T-helper 2 cell treated with Interferon-gamma antibody and Interleukin-4, amounts not matched to agents 100 ng/mL and 5 ng/mL, for 36 hours (primary cell): ENCODE data around the gene PDPK1. TPM values are rescaled to one million over a fixed set of nuclear protein-coding genes. Genes with fewer than 3 reads are reported as not detected.

Experiments used
- intact Hi-C: fragments of 100-400 bp; cut with micrococcal nuclease; formaldehyde crosslinking; loops from one replicate; pipeline ENCODE4 v1.15.1; 2023
- total RNA-seq: library from RNA; stranded (reverse); gene quantifications from 2 replicates; pipeline ENCODE4 v1.2.3, GENCODE V29; 2022

PDPK1 gene
- 46.5 and 47.1 TPM in 2 replicates for total RNA-seq

- intact Hi-C loops: no loop called here
These were observed at the start of gene PDPK1 for GRCh38 chr16:2537451-2538379. PDPK1 (plus strand) TSS chr16:2538021; CDS start chr16:2538113, 92 bp downstream.

GRCh38 chr16:2489581-2489980 is 48.2 kb upstream of the PDPK1 start:
- intact Hi-C loops: no loop called here

- intact Hi-C loops: no loop called here
These were observed 47.4 kb upstream of the PDPK1 start for GRCh38 chr16:2490190-2491105.

DNA sequence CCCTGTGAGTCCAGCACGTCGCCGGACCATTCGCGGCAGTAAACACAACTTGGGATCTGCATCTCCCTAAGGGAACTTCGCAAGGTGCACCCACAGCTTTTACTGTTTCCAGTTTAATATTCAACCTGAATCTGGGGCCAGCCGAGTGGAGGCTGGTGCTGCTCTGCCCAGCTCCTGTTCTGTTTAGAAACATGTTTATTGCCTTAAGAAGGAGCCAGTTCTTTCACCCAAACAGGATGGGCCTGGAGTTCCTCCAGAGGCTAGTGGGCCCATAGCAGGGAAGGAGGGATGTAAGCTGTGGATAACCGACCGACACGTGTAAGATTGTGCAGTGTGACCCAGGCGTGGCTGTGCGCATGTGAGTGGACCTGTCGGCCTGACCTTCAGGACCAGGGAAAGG is 45.5 kb upstream of the PDPK1 start:
- intact Hi-C loops: no loop called here

- intact Hi-C loops: no loop called here
These were observed 44.2 kb upstream of the PDPK1 start for GRCh38 chr16:2493605-2494004.

DNA sequence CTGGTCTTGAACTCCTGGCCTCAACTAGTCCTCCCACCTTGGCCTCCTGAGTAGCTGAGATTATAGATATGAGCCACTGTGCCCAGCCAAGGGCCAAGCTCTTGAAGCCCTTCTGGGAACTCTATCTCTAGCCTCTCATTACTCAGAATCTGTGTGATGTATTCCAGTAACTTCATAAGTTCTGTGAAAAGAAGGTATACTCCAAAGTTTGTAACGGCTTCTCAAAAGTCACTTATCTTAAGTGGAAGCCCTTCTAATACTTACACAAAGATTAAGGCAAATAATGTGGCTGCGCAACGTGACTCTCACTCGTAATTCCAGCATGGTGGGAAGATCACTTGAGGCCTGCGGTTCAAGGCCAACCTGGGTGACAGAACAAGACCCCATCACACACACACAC is 43.2 kb upstream of the PDPK1 start:
- intact Hi-C loops: no loop called here

GRCh38 chr16:2495041-2495440 is 42.8 kb upstream of the PDPK1 start:
- intact Hi-C loops: no loop called here

- intact Hi-C loops: no loop called here
These were observed 41.4 kb upstream of the PDPK1 start for GRCh38 chr16:2496223-2497115.

GRCh38 chr16:2497116-2497630 is 40.6 kb upstream of the PDPK1 start:
- intact Hi-C loops: no loop called here

DNA sequence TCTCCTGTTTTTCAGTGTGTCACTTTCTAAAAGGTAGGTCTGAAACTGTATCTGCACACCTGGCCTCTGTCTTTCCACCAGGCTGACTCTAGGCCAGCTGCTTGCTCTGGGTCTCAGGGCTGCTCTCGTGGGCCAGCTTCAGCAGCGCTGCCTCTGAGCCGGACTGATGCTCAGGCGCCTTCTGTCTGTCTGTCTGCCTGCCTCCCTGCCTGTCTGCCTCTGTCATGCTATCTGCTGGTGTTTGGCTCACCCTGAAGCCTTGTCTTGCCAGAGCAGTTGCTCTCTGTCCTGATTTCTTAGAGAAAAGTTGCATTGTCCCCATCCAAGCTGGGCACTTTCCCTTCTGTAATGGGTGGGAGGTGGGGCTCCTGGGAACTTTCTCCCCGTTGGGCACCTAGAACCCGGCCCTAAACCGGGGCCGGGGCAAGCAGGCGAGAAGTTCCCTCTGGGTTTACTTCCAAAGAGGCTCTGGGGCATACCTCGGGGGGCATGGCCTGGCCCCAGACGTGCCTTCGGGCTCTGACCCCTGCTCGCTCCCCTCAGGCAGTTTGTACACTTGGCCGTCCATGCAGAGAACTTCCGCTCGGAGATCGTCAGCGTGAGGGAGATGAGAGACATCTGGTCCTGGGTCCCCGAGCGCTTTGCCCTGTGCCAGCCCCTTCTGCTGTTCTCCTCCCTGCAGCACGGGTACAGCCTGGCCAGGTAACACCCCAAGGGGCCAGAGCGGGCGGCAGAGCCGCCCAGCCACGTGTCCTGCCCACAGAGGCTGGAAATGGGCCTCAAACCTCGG is 39.9 kb upstream of the PDPK1 start:
- intact Hi-C loops: no loop called here

GRCh38 chr16:2498531-2499253 is 39.1 kb upstream of the PDPK1 start:
- intact Hi-C loops: no loop called here

- intact Hi-C loops: no loop called here
These were observed 38.4 kb upstream of the PDPK1 start for GRCh38 chr16:2499454-2499853.

GRCh38 chr16:2499890-2500429 is 37.9 kb upstream of the PDPK1 start:
- intact Hi-C loops: loop anchor here (2.0 kb wide), 2 partner anchors 159 to 305 kb away; partner anchors contain the start of gene ABCA3

- intact Hi-C loops: loop anchor here (2.0 kb wide), 2 partner anchors 160 to 306 kb away; partner anchors contain the start of gene ABCA3
These were observed 37.3 kb upstream of the PDPK1 start for GRCh38 chr16:2500430-2500917.

DNA sequence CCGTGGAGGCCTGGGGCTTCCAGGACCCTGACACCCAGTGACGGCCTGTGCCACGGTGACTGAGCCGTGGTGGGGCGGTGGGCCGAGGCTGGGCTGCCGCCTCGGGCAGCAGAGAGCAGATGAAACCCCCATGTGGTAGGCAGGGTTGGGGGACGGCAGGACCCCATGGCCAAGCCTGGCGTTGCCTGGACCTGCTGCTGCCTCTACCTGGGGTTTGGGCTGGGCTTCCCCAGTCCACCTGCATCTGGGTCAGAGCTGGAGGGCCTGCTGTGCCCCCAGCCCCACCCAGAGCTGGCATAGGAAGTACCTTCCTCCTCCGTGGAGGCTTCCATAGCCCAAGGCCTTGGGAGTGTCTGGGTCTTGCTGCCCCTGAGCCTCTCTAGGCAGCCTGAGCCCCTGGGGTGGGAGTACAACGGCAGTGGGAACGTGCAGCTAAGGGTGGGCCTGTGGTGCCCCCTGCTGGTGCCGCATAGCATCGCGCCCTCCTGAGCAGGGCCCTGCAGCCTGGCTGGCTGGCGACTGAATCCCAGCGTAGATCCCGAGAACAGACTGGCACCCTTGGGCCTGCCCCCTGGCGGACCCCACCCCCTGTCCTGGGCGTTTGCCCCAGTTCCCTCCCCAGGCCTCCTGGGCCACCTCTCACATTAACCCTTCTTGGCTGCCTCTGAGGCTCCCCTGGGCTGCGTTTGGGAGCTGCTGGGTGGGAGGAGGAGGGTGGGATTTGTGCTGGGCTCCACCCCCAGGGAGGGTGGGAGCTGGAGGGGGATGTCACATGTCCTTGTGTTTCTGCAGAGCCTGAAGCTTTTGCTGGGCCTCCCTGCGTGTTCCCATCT is 36.7 kb upstream of the PDPK1 start:
- intact Hi-C loops: loop anchor here (2.0 kb wide), 2 partner anchors 160 to 306 kb away; partner anchors contain the start of gene ABCA3

GRCh38 chr16:2501946-2502895 is 35.6 kb upstream of the PDPK1 start:
- intact Hi-C loops: loop anchor here (2.0 kb wide), 2 partner anchors 161 to 307 kb away; partner anchors contain the start of gene ABCA3
